ENCODE data around the gene PTPRD.
A peak's percentile ranks its signal among the peaks of the same experiment; 100 is the strongest.

Gene PTPRD

GRCh38 chr9:8668231-8668630 is 1944.6 kb downstream of the PTPRD start:
- POLR2A ChIA-PET, result no interaction called here
- H3K27ac ChIP-seq (ENCODE audit: extremely low read depth, low read depth, low read length), result no peak overlapping the region
- H3K4me1 ChIP-seq (ENCODE audit: control insufficient read depth, insufficient read depth, low read length), result peaks cover 9% of the 10 kb centered on the region
- CTCF ChIA-PET, result no interaction called here
- H3K9me3 ChIP-seq (ENCODE audit: control insufficient read depth, insufficient read depth, low read depth, low read length), result no peaks in the 10 kb centered on the region
- no peak for TF ChIP-seq ZNF843 (tag by site-specific recombination; IDR thresholded peaks at IDR 0.05)
- TF ChIP-seq ZSCAN16 (tag by site-specific recombination; IDR thresholded peaks at IDR 0.05), result no peak
- TF ChIP-seq ZBTB10 (tag by site-specific recombination; IDR thresholded peaks at IDR 0.05), result no peak
- TF ChIP-seq ZNF76 (tag by site-specific recombination; IDR thresholded peaks at IDR 0.05; ENCODE audit: borderline replicate concordance, low read depth), result no peak
- TF ChIP-seq AEBP2 (tag by site-specific recombination; IDR thresholded peaks at IDR 0.05; ENCODE audit: borderline replicate concordance), result no peak
- TF ChIP-seq ZNF18 (tag by site-specific recombination; IDR thresholded peaks at IDR 0.05), result no peak
- TF ChIP-seq ZNF777 (tag by site-specific recombination; IDR thresholded peaks at IDR 0.05; ENCODE audit: borderline replicate concordance), result no peak
- TF ChIP-seq ZNF121 (tag by site-specific recombination; IDR thresholded peaks at IDR 0.05), result no peak
- no peak for TF ChIP-seq ZNF362 (tag by site-specific recombination; IDR thresholded peaks at IDR 0.05)
- no peak for TF ChIP-seq YY1 (tag by site-specific recombination; IDR thresholded peaks at IDR 0.05)
- TF ChIP-seq GFI1B (tag by site-specific recombination; IDR thresholded peaks at IDR 0.05), result no peak
- TF ChIP-seq ZNF169 (tag by site-specific recombination; IDR thresholded peaks at IDR 0.05), result no peak
- no peak for TF ChIP-seq ZNF394 (tag by site-specific recombination; IDR thresholded peaks at IDR 0.05; ENCODE audit: borderline replicate concordance)
- no peak for TF ChIP-seq ZNF132 (tag by site-specific recombination; IDR thresholded peaks at IDR 0.05; ENCODE audit: borderline replicate concordance)
- TF ChIP-seq ZNF514 (tag by site-specific recombination; IDR thresholded peaks at IDR 0.05), result no peak
- TF ChIP-seq ZNF404 (tag by site-specific recombination; IDR thresholded peaks at IDR 0.05), result no peak
- TF ChIP-seq ZFP3 (tag by site-specific recombination; IDR thresholded peaks at IDR 0.05; ENCODE audit: low read depth), result no peak
- no peaks in the 10 kb centered on the region for H3K36me3 ChIP-seq (ENCODE audit: control insufficient read depth in 2 of 2, insufficient read depth in 1 of 2, low read length in 2 of 2)
- no peak overlapping the region for H3K4me3 ChIP-seq (ENCODE audit: low read depth, low read length)

- 0 out of 2 replicates have a peak, but pooled peaks have one; percentile 11 for TF ChIP-seq PRDM1 (tag by site-specific recombination; IDR thresholded peaks at IDR 0.05)
- TF ChIP-seq ZNF677 (tag by site-specific recombination; IDR thresholded peaks at IDR 0.05), result no peak
- Histone ChIP-seq H3K36me3 (ENCODE audit: control insufficient read depth in 2 of 2, insufficient read depth in 1 of 2, low read length in 2 of 2) (no peaks in the 10 kb centered on the region), H3K4me3 (ENCODE audit: low read depth, low read length) (no peak overlapping the region), H3K9me3 (ENCODE audit: control insufficient read depth, insufficient read depth, low read depth, low read length) (no peaks in the 10 kb centered on the region), H3K27ac (ENCODE audit: extremely low read depth, low read depth, low read length) (no peak overlapping the region), H3K4me1 (ENCODE audit: control insufficient read depth, insufficient read depth, low read length) (peaks cover 9% of the 10 kb centered on the region)
- ChIA-PET CTCF (interaction anchor here (1.2 kb wide), 1 partner anchor 9 kb away, joined by 4 read pairs; no protein-coding TSS in a partner anchor), POLR2A (no interaction called here)
Observed at GRCh38 chr9:8666060-8666459, 1946.7 kb downstream of the PTPRD start.
